Stimulated activated CD4-positive, alpha-beta T cell treated with anti-CD3 and anti-CD28 coated beads, Interleukin-4, amount 100 ng/mL, for 24 hours (primary cell): ENCODE data around the gene TAP1.

ENCODE experiments used
- DNase-seq: peaks from one replicate; pipeline ENCODE4 v3.0.0-alpha.2; 2020

The TAP1 gene

GRCh38 chr6:32796848-32797776 is 56.4 kb downstream of the TAP1 start:
- peak; percentile 82 for DNase-seq
